ENCODE data around the gene FTSJ3.
"Not testable (repeated sequence)": the region's sequence is repeated elsewhere in the genome, so short reads cannot be mapped to it uniquely, and the experiment has no call there.

DNA sequence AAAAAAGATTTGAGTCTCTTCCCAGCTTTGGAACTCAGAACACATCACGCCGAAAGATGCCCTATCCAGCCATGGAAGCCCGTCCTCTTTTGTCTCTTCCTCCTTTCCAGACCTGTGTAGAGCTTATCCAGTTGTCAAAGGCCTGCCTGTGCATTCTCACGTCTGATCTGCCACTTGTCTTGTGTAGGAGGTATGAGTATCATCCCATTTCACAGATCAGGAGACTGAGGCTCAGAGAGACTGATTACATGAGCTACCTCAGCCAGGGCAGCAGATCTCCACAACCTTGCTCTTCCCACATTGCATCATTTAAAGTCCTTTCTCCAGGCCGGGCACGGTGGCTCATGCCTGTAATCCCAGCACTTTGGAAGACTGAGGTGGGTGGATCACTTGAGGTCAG lies 47.2 kb upstream of the FTSJ3 start:
- TF ChIP-seq CTCF (IDR thresholded peaks at IDR 0.05; ENCODE audit: insufficient read depth, low read length, poor library complexity, severe bottlenecking); EZH2phosphoT487 (conservative IDR thresholded peaks at IDR 0.05; ENCODE audit: low read length): not testable (repeated sequence)
